MM.1S (cell line): ENCODE data around the gene TPBGL.

ENCODE experiments used
- DNase-seq: peaks from one replicate; pipeline ENCODE4 v3.0.0-alpha.2; 2015
- H2AFZ ChIP-seq: fragments of 300-600 bp; sonication (generic); 2 replicates; pipeline ENCODE4 v1.6.0; 2016; ENCODE audit warnings: antibody characterized with exemption, low read length
- H3F3A ChIP-seq: fragments of 300-600 bp; sonication (generic); 2 replicates; pipeline ENCODE4 v1.6.1; 2016; ENCODE audit warnings: mild to moderate bottlenecking, antibody characterized with exemption, low read length, moderate library complexity, mixed read lengths; ENCODE audit not compliant: insufficient read depth
- H3K27ac ChIP-seq: fragments of 300-600 bp; sonication (generic); 2 replicates; pipeline ENCODE4 v1.5.1; 2016; ENCODE audit warnings: mild to moderate bottlenecking, low read length
- H3K27me3 ChIP-seq: fragments of 300-600 bp; sonication (generic); replicated peaks from 2 replicates; pipeline ENCODE4 v1.6.0; 2016; ENCODE audit warnings: low read length; ENCODE audit not compliant: insufficient read depth
- H3K36me3 ChIP-seq: fragments of 300-600 bp; sonication (generic); replicated peaks from 2 replicates; pipeline ENCODE4 v1.6.1; 2016; ENCODE audit warnings: mild to moderate bottlenecking, low read length, mixed read lengths; ENCODE audit not compliant: insufficient read depth
- H3K4me1 ChIP-seq: fragments of 300-600 bp; sonication (generic); 2 replicates; pipeline ENCODE4 v1.6.1; 2016; ENCODE audit warnings: low read length, mixed read lengths
- H3K4me2 ChIP-seq: fragments of 300-600 bp; sonication (generic); 2 replicates; pipeline ENCODE4 v1.6.0; 2016; ENCODE audit warnings: low read depth, low read length
- H3K4me3 ChIP-seq: fragments of 300-600 bp; sonication (generic); 2 replicates; pipeline ENCODE4 v1.5.1; 2016; ENCODE audit warnings: low read length, mixed read lengths
- H3K79me2 ChIP-seq: fragments of 300-600 bp; sonication (generic); 2 replicates; pipeline ENCODE4 v1.6.1; 2016; ENCODE audit warnings: mixed run types, low read length, mixed read lengths
- H3K9ac ChIP-seq: fragments of 300-600 bp; sonication (generic); 2 replicates; pipeline ENCODE4 v1.6.1; 2016; ENCODE audit warnings: low read length, mixed read lengths
- H3K9me2 ChIP-seq: fragments of 300-600 bp; sonication (generic); replicated peaks from 2 replicates; pipeline ENCODE4 v1.6.1; 2016; ENCODE audit warnings: mild to moderate bottlenecking, low read length, mixed read lengths; ENCODE audit not compliant: insufficient read depth
- H3K9me3 ChIP-seq: fragments of 300-600 bp; sonication (generic); replicated peaks from 2 replicates; pipeline ENCODE4 v1.6.1; 2016; ENCODE audit warnings: mild to moderate bottlenecking, low read length, mixed read lengths; ENCODE audit not compliant: insufficient read depth
- H4K20me1 ChIP-seq: fragments of 300-600 bp; sonication (generic); 2 replicates; pipeline ENCODE4 v1.6.1; 2016; ENCODE audit warnings: mild to moderate bottlenecking, low read length, moderate library complexity, mixed read lengths; ENCODE audit not compliant: insufficient read depth
- CTCF ChIP-seq: fragments of 300-600 bp; sonication (generic); IDR thresholded peaks from 2 replicates; pipeline ENCODE4 v1.5.1; 2016; ENCODE audit warnings: antibody characterized with exemption, low read length, mixed read lengths
- EZH2 ChIP-seq: fragments of 300-600 bp; sonication (generic); optimal IDR thresholded peaks from 2 replicates; pipeline ENCODE3; 2017; ENCODE audit warnings: low read depth, mild to moderate bottlenecking, antibody characterized with exemption, low read length, mixed read lengths
- EZH2phosphoT487 ChIP-seq: fragments of 300-600 bp; sonication (generic); IDR thresholded peaks from 2 replicates; pipeline ENCODE4 v1.6.1; 2018; ENCODE audit warnings: antibody characterized with exemption, low read length

The TPBGL gene

GRCh38 chr11:75249704-75250103, 9.1 kb downstream of the TPBGL start:
- Histone ChIP-seq H3K4me3 (no peak overlapping the region), H3K79me2 (no peaks in the 10 kb centered on the region), H3K4me1 (peaks cover 9% of the 10 kb centered on the region), H3K36me3 (no peaks in the 10 kb centered on the region), H3K9me3 (no peaks in the 10 kb centered on the region), H3F3A (no peaks in the 10 kb centered on the region), H3K9ac (no peak overlapping the region), H3K9me2 (no peaks in the 10 kb centered on the region), H3K4me2 (no peak overlapping the region), H2AFZ (no peak overlapping the region), H4K20me1 (no peaks in the 10 kb centered on the region), H3K27ac (no peak overlapping the region), H3K27me3 (peaks cover 9% of the 10 kb centered on the region; the same call in 1 of the 2 replicates)
- TF ChIP-seq EZH2, result no peak
- no peak for TF ChIP-seq CTCF
- no peak for TF ChIP-seq EZH2phosphoT487
- no peak for DNase-seq

GRCh38 chr11:75254326-75254725, 13.8 kb downstream of the TPBGL start:
- Histone ChIP-seq H3K9ac (no peak overlapping the region), H3K4me3 (no peak overlapping the region), H2AFZ (no peak overlapping the region), H3K4me1 (peaks cover 9% of the 10 kb centered on the region), H3K9me3 (no peaks in the 10 kb centered on the region), H3K27me3 (no peaks in the 10 kb centered on the region), H3F3A (no peaks in the 10 kb centered on the region), H3K4me2 (no peak overlapping the region), H3K27ac (no peak overlapping the region), H3K9me2 (no peaks in the 10 kb centered on the region), H4K20me1 (no peaks in the 10 kb centered on the region), H3K36me3 (no peaks in the 10 kb centered on the region), H3K79me2 (no peaks in the 10 kb centered on the region)
- no peak for DNase-seq
- no peak for TF ChIP-seq CTCF
- TF ChIP-seq EZH2phosphoT487, result no peak
- no peak for TF ChIP-seq EZH2

GRCh38 chr11:75260396-75261170, 20.0 kb downstream of the TPBGL start:
- Histone ChIP-seq H3K4me1 (peaks cover 8% of the 10 kb centered on the region; the same call in 1 of the 2 replicates), H3K9ac (no peak overlapping the region), H3K27ac (no peak overlapping the region), H3K4me2 (no peak overlapping the region), H4K20me1 (no peaks in the 10 kb centered on the region), H3K9me3 (no peaks in the 10 kb centered on the region), H3K27me3 (no peaks in the 10 kb centered on the region), H3K79me2 (no peaks in the 10 kb centered on the region), H3K4me3 (no peak overlapping the region), H3F3A (no peaks in the 10 kb centered on the region), H2AFZ (no peak overlapping the region), H3K36me3 (no peaks in the 10 kb centered on the region), H3K9me2 (no peaks in the 10 kb centered on the region)
- no peak for TF ChIP-seq EZH2
- no peak for TF ChIP-seq EZH2phosphoT487
- no peak for TF ChIP-seq CTCF
- DNase-seq, result no peak
